HepG2 (cell line): ENCODE measurements around the gene ARID3C. TPM values are rescaled to one million over a fixed set of nuclear protein-coding genes. Genes with fewer than 3 reads are reported as not detected.

Experiments used
- ARHGAP35 ChIP-seq: sonication (generic); formaldehyde crosslinking; IDR thresholded peaks from 2 replicates; pipeline ENCODE4 v1.9.0; 2022; ENCODE audit warnings: mild to moderate bottlenecking, inconsistent platforms, moderate library complexity, missing genetic modification reagents, borderline replicate concordance
- ATF7 ChIP-seq, 2 experiments: fragments of 450-650 bp in 1 of 2; sonication (generic) in 1 of 2; formaldehyde crosslinking in 1 of 2; IDR thresholded peaks; 2 replicates each; pipeline versions ENCODE4 v1.4.0 to v1.6.1; 2016 to 2020; ENCODE audit warnings: antibody characterized with exemption in 1 of 2, mild to moderate bottlenecking in 1 of 2, missing genetic modification reagents in 1 of 2
- ATM ChIP-seq: fragments of 450-650 bp; IDR thresholded peaks from 2 replicates; pipeline ENCODE4 v1.7.1; 2017; ENCODE audit warnings: mild to moderate bottlenecking, borderline replicate concordance
- CBFB ChIP-seq: sonication (generic); formaldehyde crosslinking; IDR thresholded peaks from 2 replicates; pipeline ENCODE4 v1.4.0; 2020; ENCODE audit warnings: missing genetic modification reagents
- HOMEZ ChIP-seq: IDR thresholded peaks from 2 replicates; pipeline ENCODE4 v1.6.1; 2016; ENCODE audit warnings: low read depth
- LRRFIP1 ChIP-seq: sonication (generic); formaldehyde crosslinking; conservative IDR thresholded peaks from 2 replicates; pipeline ENCODE4 v1.4.0; 2020; ENCODE audit warnings: missing genetic modification reagents
- MAX ChIP-seq: IDR thresholded peaks from 2 replicates; pipeline ENCODE4 v1.6.1; 2012; ENCODE audit warnings: inconsistent platforms
- MYNN ChIP-seq: sonication (generic); formaldehyde crosslinking; IDR thresholded peaks from 2 replicates; pipeline ENCODE4 v1.4.0; 2020; ENCODE audit warnings: mild to moderate bottlenecking, low read depth, missing genetic modification reagents
- NFATC3 ChIP-seq: sonication (generic); formaldehyde crosslinking; IDR thresholded peaks from 2 replicates; pipeline ENCODE4 v1.5.1; 2020; ENCODE audit warnings: mild to moderate bottlenecking, missing genetic modification reagents
- PAX8 ChIP-seq: sonication (generic); formaldehyde crosslinking; IDR thresholded peaks from 2 replicates; pipeline ENCODE4 v1.8.0; 2022; ENCODE audit warnings: mild to moderate bottlenecking, missing genetic modification reagents, borderline replicate concordance
- POLR2A ChIP-seq, 2 experiments: IDR thresholded peaks; 2 replicates each; pipeline ENCODE4 v1.6.1; 2011; ENCODE audit warnings: low read depth in 2 of 2, low read length in 2 of 2, mild to moderate bottlenecking in 1 of 2, moderate library complexity in 1 of 2; ENCODE audit not compliant: insufficient read depth in 1 of 2
- SCMH1 ChIP-seq: sonication (generic); formaldehyde crosslinking; IDR thresholded peaks from 2 replicates; pipeline ENCODE4 v1.9.0; 2021; ENCODE audit warnings: missing genetic modification reagents, mild to moderate bottlenecking, borderline replicate concordance
- TCF7L2 ChIP-seq: IDR thresholded peaks from 2 replicates; pipeline ENCODE4 v1.6.1; 2011; ENCODE audit warnings: mild to moderate bottlenecking, low read depth, low read length, moderate library complexity
- THRA ChIP-seq: sonication (generic); formaldehyde crosslinking; IDR thresholded peaks from 2 replicates; pipeline ENCODE4 v1.4.0; 2020; ENCODE audit warnings: missing genetic modification reagents, borderline replicate concordance
- U2AF2 ChIP-seq: fragments of 200-400 bp; formaldehyde crosslinking; IDR thresholded peaks from 2 replicates; pipeline ENCODE4 v1.6.1; 2017; ENCODE audit warnings: low read depth, mild to moderate bottlenecking, low read length
- ZBTB42 ChIP-seq: sonication (generic); formaldehyde crosslinking; IDR thresholded peaks from 2 replicates; pipeline ENCODE4 v1.5.0; 2020; ENCODE audit warnings: mild to moderate bottlenecking, missing genetic modification reagents
- ZNF333 ChIP-seq: sonication (generic); formaldehyde crosslinking; IDR thresholded peaks from 2 replicates; pipeline ENCODE4 v1.4.0; 2020; ENCODE audit warnings: mild to moderate bottlenecking, missing genetic modification reagents, borderline replicate concordance
- ZNF776 ChIP-seq: sonication (generic); formaldehyde crosslinking; IDR thresholded peaks from 2 replicates; pipeline ENCODE4 v1.4.0; 2020; ENCODE audit warnings: mild to moderate bottlenecking, missing genetic modification reagents
- polyA plus RNA-seq, 8 experiments: library from polyadenylated mRNA; depleted of rRNA in 3 of 8; stranded (reverse) in 7 of 8; unstranded in 1 of 8; fragments of >200 nt; fragmentation: Illumina TruSeq in 4 of 8; extraction: Trizol in 4 of 8; gene quantifications; 2 replicates each; pipeline versions ENCODE4 v1.2.1 to v1.2.3, GENCODE V29; 2011 to 2016; ENCODE audit warnings: low read depth in 4 of 8, missing spikeins in 1 of 8, mixed read lengths in 1 of 8; ENCODE audit not compliant: insufficient read depth in 1 of 8
- total RNA-seq, 5 experiments: library from RNA; depleted of rRNA; stranded (reverse); fragments of >200 nt; fragmentation: Illumina TruSeq; extraction: Trizol; gene quantifications; 2 replicates each; pipeline ENCODE4 v1.2.3, GENCODE V29; 2016; ENCODE audit warnings: low read depth in 1 of 5
- TF ChIP-seq, protein P1 (sequence below): sonication (generic); formaldehyde crosslinking; IDR thresholded peaks from 2 replicates; pipeline ENCODE4 v1.8.1; 2023; ENCODE audit warnings: mild to moderate bottlenecking, missing genetic modification reagents, borderline replicate concordance
- TF ChIP-seq, protein P2 (sequence below): sonication (generic); formaldehyde crosslinking; IDR thresholded peaks from 2 replicates; pipeline ENCODE4 v1.5.0; 2020; ENCODE audit warnings: mild to moderate bottlenecking, missing genetic modification reagents

ARID3C gene
- total and polyA plus RNA-seq, 2 of the 13 experiments (the other 11 are each of a cell fraction or from before 2014, with no cell fraction given): not detected

GRCh38 chr9:34646211-34647083, 17.6 kb upstream of the ARID3C start, which contains the start of gene GALT (continued):
- TF ChIP-seq ZBTB42 (CRISPR knock-in tag): peak; percentile 83; the same call in 1 of the 2 replicates
- TF ChIP-seq ATF7 (IDR thresholded peaks at IDR 0.05): no peak
- TF ChIP-seq ATF7 (CRISPR knock-in tag; IDR thresholded peaks at IDR 0.05): no peak
- TF ChIP-seq ATM: no peak
- no peak for TF ChIP-seq TCF7L2
- peak; percentile 12 for TF ChIP-seq THRA (CRISPR knock-in tag)
- no peak for TF ChIP-seq CBFB (CRISPR knock-in tag)
- peak; percentile 88 for TF ChIP-seq ZNF333 (CRISPR knock-in tag)
- TF ChIP-seq, protein P1, sequence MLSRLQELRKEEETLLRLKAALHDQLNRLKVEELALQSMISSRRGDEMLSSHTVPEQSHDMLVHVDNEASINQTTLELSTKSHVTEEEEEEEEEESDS: no peak
- peak; percentile 90 for TF ChIP-seq MAX
- no peak for TF ChIP-seq LRRFIP1 (CRISPR knock-in tag)
- TF ChIP-seq, protein P2, sequence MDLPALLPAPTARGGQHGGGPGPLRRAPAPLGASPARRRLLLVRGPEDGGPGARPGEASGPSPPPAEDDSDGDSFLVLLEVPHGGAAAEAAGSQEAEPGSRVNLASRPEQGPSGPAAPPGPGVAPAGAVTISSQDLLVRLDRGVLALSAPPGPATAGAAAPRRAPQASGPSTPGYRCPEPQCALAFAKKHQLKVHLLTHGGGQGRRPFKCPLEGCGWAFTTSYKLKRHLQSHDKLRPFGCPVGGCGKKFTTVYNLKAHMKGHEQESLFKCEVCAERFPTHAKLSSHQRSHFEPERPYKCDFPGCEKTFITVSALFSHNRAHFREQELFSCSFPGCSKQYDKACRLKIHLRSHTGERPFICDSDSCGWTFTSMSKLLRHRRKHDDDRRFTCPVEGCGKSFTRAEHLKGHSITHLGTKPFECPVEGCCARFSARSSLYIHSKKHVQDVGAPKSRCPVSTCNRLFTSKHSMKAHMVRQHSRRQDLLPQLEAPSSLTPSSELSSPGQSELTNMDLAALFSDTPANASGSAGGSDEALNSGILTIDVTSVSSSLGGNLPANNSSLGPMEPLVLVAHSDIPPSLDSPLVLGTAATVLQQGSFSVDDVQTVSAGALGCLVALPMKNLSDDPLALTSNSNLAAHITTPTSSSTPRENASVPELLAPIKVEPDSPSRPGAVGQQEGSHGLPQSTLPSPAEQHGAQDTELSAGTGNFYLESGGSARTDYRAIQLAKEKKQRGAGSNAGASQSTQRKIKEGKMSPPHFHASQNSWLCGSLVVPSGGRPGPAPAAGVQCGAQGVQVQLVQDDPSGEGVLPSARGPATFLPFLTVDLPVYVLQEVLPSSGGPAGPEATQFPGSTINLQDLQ: 0 out of 2 replicates have a peak, but pooled peaks have one; percentile 51
- TF ChIP-seq ZNF776: peak; percentile 81
- no peak for TF ChIP-seq PAX8 (CRISPR knock-in tag)
- no peak for TF ChIP-seq MYNN (CRISPR knock-in tag)
- no peak for TF ChIP-seq U2AF2
- peak in 1 of 2 experiments; percentile 73; a peak in 2 of 4 replicates for TF ChIP-seq POLR2A (IDR thresholded peaks at IDR 0.05; ENCODE audit: insufficient read depth in 1 of 2, low read depth in 2 of 2, low read length in 2 of 2)
- no peak for TF ChIP-seq SCMH1
- peak; percentile 21; the same call in 1 of the 2 replicates for TF ChIP-seq HOMEZ (CRISPR knock-in tag)
- TF ChIP-seq ARHGAP35 (CRISPR knock-in tag): peak; percentile 68; the same call in 1 of the 2 replicates
- no peak for TF ChIP-seq NFATC3 (CRISPR knock-in tag)
